Measurements from ENCODE around the gene TULP1.
"Not testable (repeated sequence)": the region's sequence is repeated elsewhere in the genome, so short reads cannot be mapped to it uniquely, and the experiment has no call there.

DNA sequence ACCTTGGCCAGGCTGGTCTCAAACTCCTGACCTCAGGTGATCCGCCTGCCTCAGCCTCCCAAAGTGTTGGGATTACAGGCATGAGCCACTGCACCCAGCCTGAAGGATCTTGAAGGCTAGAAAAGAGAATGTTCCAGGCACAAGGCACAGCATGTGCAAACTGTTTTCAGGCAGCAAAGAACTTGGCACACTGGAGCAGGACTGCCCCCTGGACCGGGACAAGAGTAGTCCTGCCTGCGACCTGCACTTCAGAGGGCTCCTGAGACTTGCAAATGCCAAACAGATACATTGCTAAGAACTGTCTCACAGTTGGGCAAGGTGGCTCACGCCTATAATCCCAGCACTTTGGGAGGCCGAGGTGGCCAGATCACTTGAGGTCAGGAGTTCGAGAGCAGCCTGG, 3.2 kb upstream of the TULP1 start:
- TF ChIP-seq EZH2 (IDR thresholded peaks at IDR 0.05; ENCODE audit: borderline replicate concordance, low read length): not testable (repeated sequence)
- TF ChIP-seq, protein P1, sequence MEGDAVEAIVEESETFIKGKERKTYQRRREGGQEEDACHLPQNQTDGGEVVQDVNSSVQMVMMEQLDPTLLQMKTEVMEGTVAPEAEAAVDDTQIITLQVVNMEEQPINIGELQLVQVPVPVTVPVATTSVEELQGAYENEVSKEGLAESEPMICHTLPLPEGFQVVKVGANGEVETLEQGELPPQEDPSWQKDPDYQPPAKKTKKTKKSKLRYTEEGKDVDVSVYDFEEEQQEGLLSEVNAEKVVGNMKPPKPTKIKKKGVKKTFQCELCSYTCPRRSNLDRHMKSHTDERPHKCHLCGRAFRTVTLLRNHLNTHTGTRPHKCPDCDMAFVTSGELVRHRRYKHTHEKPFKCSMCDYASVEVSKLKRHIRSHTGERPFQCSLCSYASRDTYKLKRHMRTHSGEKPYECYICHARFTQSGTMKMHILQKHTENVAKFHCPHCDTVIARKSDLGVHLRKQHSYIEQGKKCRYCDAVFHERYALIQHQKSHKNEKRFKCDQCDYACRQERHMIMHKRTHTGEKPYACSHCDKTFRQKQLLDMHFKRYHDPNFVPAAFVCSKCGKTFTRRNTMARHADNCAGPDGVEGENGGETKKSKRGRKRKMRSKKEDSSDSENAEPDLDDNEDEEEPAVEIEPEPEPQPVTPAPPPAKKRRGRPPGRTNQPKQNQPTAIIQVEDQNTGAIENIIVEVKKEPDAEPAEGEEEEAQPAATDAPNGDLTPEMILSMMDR (IDR thresholded peaks at IDR 0.05; ENCODE audit: low read length): not testable (repeated sequence)
